Endothelial cell of umbilical vein (primary cell): ENCODE measurements around the gene QDPR.

ENCODE experiments used
- EZH2 ChIP-seq: IDR thresholded peaks from 2 replicates; pipeline ENCODE4 v1.6.1; 2012; ENCODE audit warnings: borderline replicate concordance, low read depth, mild to moderate bottlenecking, moderate library complexity, low read length, inconsistent platforms; ENCODE audit not compliant: severe bottlenecking
- JUN ChIP-seq: IDR thresholded peaks from 2 replicates; pipeline ENCODE4 v1.6.1; 2011; ENCODE audit warnings: borderline replicate concordance, low read depth; ENCODE audit not compliant: insufficient read length, insufficient read depth
- MAX ChIP-seq: IDR thresholded peaks from 2 replicates; pipeline ENCODE4 v1.6.1; 2011; ENCODE audit not compliant: insufficient read depth, insufficient read length
- TF ChIP-seq, protein P1 (sequence below), 2 donors: IDR thresholded peaks; 1 replicate in 1 of 2; 2 replicates in 1 of 2; pipeline ENCODE4 v1.5.1; 2011; ENCODE audit warnings: low read length in 2 of 2, mild to moderate bottlenecking in 2 of 2, moderate library complexity in 2 of 2, control low read depth in 1 of 2, inconsistent platforms in 1 of 2, low read depth in 1 of 2; ENCODE audit not compliant: insufficient read depth in 1 of 2; ENCODE audit errors: extremely low read depth in 1 of 2

GRCh38 chr4:17535906-17536305 lies 24.0 kb upstream of the QDPR start:
- no peak for TF ChIP-seq MAX
- TF ChIP-seq, protein P1, sequence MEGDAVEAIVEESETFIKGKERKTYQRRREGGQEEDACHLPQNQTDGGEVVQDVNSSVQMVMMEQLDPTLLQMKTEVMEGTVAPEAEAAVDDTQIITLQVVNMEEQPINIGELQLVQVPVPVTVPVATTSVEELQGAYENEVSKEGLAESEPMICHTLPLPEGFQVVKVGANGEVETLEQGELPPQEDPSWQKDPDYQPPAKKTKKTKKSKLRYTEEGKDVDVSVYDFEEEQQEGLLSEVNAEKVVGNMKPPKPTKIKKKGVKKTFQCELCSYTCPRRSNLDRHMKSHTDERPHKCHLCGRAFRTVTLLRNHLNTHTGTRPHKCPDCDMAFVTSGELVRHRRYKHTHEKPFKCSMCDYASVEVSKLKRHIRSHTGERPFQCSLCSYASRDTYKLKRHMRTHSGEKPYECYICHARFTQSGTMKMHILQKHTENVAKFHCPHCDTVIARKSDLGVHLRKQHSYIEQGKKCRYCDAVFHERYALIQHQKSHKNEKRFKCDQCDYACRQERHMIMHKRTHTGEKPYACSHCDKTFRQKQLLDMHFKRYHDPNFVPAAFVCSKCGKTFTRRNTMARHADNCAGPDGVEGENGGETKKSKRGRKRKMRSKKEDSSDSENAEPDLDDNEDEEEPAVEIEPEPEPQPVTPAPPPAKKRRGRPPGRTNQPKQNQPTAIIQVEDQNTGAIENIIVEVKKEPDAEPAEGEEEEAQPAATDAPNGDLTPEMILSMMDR (IDR thresholded peaks at IDR 0.05; ENCODE audit: extremely low read depth in 1 of 2, insufficient read depth in 1 of 2, low read depth in 1 of 2, low read length in 2 of 2): no peak
- no peak for TF ChIP-seq JUN
- TF ChIP-seq EZH2: no peak
